Measurements from ENCODE around the gene TEX35.
"Not testable (repeated sequence)": the region's sequence is repeated elsewhere in the genome, so short reads cannot be mapped to it uniquely, and the experiment has no call there.

TEX35 gene

GRCh38 chr1:178495158-178495557 lies 17.8 kb upstream of the TEX35 start:
- DNase-seq (ENCODE audit: low read depth), result no peak

GRCh38 chr1:178495741-178496409 lies 17.0 kb upstream of the TEX35 start:
- DNase-seq (ENCODE audit: low read depth), result no peak

GRCh38 chr1:178496410-178497135 lies 16.3 kb upstream of the TEX35 start, which contains the start of gene CLEC20A:
Gene CLEC20A (minus strand): TSS chr1:178496964. CDS start chr1:178496939, 25 bp downstream.
- no peak for DNase-seq (ENCODE audit: low read depth)

GRCh38 chr1:178497903-178498478 lies 14.9 kb upstream of the TEX35 start:
- DNase-seq (ENCODE audit: low read depth), result no peak

- DNase-seq (ENCODE audit: low read depth), result no peak
Observed at GRCh38 chr1:178498896-178499675, 13.8 kb upstream of the TEX35 start.

- no peak for DNase-seq (ENCODE audit: low read depth)
Observed at GRCh38 chr1:178500091-178500770, 12.7 kb upstream of the TEX35 start.

- no peak for DNase-seq (ENCODE audit: low read depth)
Observed at GRCh38 chr1:178500936-178501554, 11.9 kb upstream of the TEX35 start.

- DNase-seq (ENCODE audit: low read depth), result no peak
Observed at GRCh38 chr1:178501705-178502329, 11.1 kb upstream of the TEX35 start.

- no peak for DNase-seq (ENCODE audit: low read depth)
Observed at GRCh38 chr1:178502330-178502714, 10.6 kb upstream of the TEX35 start.

GRCh38 chr1:178502856-178503255 lies 10.1 kb upstream of the TEX35 start:
- DNase-seq (ENCODE audit: low read depth), result no peak

GRCh38 chr1:178503316-178503715 lies 9.6 kb upstream of the TEX35 start:
- not testable (repeated sequence) for DNase-seq (ENCODE audit: low read depth)

GRCh38 chr1:178503849-178504248 lies 9.1 kb upstream of the TEX35 start:
- no peak for DNase-seq (ENCODE audit: low read depth)

GRCh38 chr1:178504286-178504685 lies 8.6 kb upstream of the TEX35 start:
- no peak for DNase-seq (ENCODE audit: low read depth)

- DNase-seq (ENCODE audit: low read depth), result no peak
Observed at GRCh38 chr1:178506177-178506576, 6.7 kb upstream of the TEX35 start.

GRCh38 chr1:178506669-178507068 lies 6.2 kb upstream of the TEX35 start:
- no peak for DNase-seq (ENCODE audit: low read depth)

- no peak for DNase-seq (ENCODE audit: low read depth)
Observed at GRCh38 chr1:178509414-178510007, 3.4 kb upstream of the TEX35 start.

GRCh38 chr1:178510155-178510554 lies 2.8 kb upstream of the TEX35 start:
- DNase-seq (ENCODE audit: low read depth), result no peak

- no peak for DNase-seq (ENCODE audit: low read depth)
Observed at GRCh38 chr1:178513278-178513983, 522 bp downstream of the TEX35 start.

- no peak for DNase-seq (ENCODE audit: low read depth)
Observed at GRCh38 chr1:178516110-178516509, 3.2 kb downstream of the TEX35 start.

GRCh38 chr1:178518894-178519293 lies 6.0 kb downstream of the TEX35 start:
- DNase-seq (ENCODE audit: low read depth), result no peak
